GM19395 (cell line): ENCODE results near the gene ATG16L2.

Experiments used
- ATAC-seq: cut with Tn5 transposase; IDR thresholded peaks from one replicate; pipeline ENCODE4 v1.9.1; 2021; ENCODE audit warnings: mild to moderate bottlenecking, moderate library complexity; ENCODE audit not compliant: unreplicated experiment

The ATG16L2 gene, protein sequence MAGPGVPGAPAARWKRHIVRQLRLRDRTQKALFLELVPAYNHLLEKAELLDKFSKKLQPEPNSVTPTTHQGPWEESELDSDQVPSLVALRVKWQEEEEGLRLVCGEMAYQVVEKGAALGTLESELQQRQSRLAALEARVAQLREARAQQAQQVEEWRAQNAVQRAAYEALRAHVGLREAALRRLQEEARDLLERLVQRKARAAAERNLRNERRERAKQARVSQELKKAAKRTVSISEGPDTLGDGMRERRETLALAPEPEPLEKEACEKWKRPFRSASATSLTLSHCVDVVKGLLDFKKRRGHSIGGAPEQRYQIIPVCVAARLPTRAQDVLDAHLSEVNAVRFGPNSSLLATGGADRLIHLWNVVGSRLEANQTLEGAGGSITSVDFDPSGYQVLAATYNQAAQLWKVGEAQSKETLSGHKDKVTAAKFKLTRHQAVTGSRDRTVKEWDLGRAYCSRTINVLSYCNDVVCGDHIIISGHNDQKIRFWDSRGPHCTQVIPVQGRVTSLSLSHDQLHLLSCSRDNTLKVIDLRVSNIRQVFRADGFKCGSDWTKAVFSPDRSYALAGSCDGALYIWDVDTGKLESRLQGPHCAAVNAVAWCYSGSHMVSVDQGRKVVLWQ

DNA sequence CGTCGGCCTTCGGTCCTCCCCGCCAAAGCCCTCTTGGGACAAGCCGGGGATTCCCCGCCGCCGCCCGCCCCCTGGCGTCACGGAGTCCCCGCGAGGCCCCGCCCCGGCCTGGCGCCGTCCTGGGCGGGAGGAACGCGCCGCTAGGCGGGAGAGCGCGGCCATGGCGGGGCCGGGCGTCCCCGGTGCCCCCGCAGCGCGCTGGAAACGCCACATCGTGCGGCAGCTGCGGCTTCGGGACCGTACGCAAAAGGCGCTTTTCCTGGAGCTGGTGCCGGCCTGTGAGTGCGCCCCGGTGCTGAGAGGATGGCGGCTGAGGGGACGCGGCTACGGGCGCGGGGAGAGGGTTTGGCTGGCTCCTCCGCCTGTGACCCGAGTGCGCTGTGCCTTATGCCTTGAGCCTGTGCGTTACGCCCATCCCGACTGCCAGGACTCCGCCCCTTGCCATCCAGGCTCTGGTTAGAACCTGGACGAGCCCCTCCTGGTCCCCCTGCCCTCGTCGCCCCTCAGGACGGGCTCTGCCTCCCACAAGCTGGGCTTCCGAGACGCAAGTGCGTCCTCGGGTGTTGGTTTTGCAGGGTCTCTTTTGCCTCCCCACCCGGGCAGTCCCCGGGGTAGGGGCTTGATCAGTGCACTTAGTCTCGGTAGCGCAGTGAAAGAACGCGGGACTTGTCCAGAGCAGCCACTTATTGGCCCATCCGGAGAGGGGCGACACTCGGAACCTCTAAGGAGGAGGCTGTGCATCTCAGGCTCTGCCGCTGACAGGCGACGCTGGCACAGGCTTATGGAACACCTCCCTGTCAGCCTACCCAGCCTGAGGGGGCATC is at the start of gene ATG16L2:
Gene ATG16L2 (plus strand): TSS at position 126 of the 824 bp plus-strand sequence. CDS start 35 bp downstream, at position 161.
- ATAC-seq: peak; percentile 62

DNA sequence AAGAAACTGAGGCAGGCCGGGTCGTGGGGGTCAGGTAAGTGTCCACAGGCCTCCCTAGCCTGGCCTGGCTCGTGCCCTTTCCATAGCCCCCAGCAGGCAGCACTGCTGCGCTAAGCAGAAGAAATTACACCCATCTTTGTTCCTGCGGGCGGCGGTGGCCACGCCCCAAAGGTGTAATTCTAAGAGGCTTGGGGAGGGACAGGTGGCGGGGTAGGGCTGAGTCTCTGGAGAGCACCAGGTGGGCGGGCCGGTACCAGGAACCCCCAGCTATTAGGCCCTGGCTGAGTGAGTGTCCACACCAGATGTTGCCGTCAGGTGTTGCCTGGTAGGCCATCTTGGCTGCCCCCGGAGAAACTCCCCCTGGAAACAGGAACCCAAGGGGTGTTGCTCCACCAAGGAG is 49.7 kb upstream of the ATG16L2 start:
- ATAC-seq: no peak

DNA sequence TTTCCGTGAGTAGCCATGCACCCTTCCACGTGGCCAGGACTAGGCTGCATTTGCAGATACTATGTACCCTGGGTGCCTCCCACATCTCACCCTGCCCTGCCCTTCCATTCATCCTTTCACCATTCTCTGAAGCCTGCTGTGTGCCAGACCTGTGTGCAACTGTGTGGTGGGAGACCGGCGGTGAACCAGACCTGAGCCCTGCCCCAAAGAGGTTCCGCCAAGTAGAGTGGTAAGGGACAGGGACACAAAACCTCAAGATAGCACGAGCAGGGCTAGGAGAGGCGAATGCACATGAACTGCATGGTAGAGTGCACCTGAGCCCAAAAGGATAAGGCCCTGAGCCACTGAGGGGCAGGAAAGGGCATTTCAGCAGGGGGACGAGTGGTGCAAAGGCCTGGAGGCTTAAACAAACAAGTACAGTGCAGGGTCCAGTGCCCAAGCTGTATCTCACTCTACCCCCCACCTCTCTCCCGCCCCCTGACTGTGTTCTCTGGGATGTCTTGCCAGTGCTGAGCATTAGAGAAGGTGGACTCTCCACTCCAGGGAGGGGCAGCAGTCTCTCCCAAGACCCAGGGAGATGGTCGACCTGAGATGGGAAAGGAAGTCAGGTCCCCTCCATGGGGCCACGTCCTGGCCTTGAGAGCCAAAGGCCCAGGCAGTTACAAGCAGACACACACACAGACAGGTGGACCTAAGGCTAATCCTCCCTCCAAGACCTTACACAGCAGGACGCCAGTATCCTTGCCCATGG is 47.9 kb upstream of the ATG16L2 start:
- no peak for ATAC-seq

DNA sequence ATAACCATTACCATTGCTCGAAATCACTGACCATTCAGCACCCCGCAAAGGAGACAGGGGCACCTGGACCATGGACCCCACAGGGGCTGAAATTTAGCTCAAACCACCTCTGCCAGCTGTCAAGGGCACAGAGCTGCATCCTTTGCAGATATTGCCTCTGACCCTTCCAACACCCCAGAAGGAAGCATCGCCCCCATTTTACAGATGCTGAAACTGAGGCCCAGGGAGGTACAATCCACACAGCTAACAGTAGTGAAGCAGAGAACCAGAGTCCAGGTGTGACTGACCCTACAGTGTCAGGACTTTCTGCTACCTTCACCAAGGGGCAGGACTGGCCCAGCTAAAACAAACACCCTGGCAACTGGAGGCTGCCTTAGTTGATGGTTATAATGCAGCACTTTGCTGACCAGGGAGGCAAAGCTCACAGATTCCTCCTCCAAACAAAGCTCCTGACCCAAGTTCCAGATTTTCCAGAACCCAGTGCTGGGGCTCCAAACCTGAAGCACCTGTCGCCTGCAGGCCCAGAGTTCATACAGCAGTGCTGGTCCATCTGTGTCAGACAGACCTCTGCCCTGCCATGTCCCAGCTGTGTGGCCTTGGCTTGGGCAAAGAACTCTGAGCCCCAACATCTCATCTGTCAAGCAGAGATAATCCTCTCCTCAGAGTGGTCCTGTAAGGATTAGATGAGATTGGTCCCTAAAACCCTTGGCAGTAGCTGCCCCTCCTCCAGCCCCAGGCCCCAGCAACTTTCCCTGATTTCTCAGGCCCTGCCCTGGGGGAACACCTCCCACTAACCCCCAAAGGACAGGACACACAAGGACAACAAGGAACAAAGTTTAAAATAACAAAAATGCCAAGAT is 46.8 kb upstream of the ATG16L2 start:
- no peak for ATAC-seq

DNA sequence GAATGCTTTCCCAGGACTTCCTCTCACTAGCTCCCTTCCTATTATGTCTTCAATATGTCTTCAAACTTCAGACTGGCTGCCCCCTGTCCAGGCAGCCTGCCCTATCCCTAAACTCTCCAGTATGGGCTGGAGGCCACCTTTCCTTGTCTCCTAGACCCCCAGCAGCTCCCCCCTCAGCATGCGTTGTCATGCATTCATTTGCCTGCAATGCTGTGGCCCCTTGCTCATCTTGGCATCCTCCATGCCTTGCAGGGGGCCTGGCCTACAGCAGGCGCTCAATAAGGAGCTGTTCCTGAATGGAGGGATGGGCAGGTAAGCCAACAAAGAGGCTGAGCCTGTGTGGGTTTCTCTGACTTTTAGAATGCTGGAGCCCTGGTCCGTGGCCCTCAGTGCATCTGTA is 45.6 kb upstream of the ATG16L2 start:
- no peak for ATAC-seq

DNA sequence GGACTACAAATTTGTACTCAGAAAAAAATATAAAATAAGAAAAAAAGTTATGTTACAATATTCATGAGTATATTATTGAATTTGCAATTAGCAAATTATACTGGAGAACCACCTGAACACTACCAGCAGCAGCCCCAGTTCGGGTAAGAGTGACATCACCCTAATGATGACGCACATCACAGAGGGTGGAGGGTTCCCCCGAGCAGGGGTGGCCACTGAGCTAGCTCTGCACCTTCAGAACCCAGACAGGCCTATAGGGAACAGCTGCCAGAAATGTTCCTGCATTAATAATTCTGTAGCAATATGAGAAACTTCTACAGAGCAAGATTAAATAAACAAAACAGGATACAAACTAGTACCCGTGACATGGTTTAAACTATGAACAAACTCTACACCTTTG is 44.5 kb upstream of the ATG16L2 start:
- ATAC-seq: no peak

DNA sequence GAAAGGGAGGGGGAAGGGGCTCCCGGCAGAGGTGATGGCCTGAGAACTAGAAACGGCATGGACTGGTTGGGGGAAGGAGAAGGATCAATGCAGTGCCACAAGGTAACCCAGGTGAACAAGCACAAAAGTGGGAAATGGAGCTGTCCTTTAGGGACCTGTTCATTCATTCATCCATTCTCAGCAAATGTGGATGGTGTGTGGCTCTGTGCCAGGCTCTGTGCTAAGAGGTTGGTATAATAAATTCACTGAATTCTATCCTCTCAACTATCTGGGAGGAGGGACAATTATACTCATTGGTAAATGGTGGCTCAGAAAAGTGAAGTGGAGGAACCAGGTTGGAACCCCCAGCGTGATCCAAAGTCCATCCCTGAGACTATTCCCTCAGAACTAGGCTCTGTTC is 43.4 kb upstream of the ATG16L2 start:
- no peak for ATAC-seq

DNA sequence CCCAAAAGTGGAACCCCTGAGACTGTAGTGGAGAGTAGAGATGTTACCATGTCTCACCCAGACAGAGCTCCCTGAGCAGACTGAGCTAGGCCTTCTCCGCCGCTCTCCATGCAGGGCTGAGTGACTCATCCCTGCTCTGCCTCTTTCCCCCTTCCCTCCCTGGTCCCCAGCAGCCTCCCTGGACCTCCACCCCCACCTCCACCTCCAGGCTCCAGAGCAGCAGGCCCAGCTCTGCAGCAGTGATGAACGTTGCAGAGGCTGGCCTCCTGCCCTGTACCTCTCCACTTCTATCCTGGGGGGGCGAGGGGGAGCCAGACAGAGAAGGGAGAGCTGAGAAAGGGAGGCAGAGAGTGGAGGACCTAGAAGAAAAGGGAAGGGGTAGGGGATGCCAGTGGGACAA is 42.7 kb upstream of the ATG16L2 start:
- ATAC-seq: no peak

DNA sequence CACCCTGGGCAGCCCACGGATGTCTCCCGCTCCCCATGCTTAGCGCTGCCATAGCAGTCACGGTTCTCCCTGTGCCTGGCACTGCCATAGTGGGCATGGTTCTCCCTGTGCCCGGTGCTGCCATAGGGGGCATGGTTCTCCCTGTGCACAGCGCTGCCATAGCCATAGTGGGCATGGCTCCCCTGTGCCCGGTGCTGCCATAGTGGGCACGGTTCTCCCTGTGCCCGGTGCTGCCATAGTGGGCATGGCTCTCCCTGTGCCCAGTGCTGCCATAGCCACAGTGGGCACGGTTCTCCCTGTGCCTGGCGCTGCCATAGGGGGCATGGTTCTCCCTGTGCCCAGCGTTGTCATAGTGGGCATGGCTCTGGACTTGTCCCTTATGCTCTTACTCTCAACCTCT is 42.2 kb upstream of the ATG16L2 start:
- ATAC-seq: no peak

DNA sequence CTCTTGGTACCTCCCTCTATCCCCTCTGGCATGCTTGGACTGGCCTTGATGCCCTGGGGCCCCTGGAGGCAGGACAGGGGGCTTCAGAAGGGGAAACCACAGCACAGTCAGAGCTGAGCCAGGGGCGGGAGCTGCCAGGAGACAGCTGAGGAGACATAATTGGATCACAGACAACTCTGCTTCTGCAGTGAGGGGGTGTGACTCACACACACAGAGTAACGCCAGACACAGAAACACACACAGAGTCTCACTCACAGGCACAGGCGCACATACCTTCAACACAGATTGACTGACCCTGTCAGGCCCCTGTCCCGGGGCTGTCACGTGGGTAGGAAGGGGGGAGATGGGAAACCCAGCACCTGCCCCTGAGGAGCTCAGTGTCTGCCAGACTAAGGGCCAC is 40.9 kb upstream of the ATG16L2 start:
- no peak for ATAC-seq

DNA sequence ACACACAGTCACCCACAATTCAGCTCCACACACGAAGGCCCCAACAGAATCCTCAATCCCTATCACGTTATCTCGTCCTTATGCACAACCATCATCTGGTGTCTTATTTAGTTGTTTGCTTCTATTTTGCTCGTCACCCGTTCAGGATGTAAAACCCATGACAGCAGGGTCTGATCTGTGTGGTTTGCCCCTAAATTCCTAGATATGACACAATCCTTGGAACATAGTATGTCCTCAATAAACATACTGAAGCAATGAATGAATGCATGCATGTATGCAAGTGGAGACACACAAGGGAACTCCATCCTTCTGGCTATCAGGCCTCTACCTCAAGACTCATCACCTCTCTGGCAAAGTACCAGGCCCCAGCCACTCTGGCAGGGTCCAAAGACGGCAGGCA is 40.5 kb upstream of the ATG16L2 start:
- ATAC-seq: no peak

DNA sequence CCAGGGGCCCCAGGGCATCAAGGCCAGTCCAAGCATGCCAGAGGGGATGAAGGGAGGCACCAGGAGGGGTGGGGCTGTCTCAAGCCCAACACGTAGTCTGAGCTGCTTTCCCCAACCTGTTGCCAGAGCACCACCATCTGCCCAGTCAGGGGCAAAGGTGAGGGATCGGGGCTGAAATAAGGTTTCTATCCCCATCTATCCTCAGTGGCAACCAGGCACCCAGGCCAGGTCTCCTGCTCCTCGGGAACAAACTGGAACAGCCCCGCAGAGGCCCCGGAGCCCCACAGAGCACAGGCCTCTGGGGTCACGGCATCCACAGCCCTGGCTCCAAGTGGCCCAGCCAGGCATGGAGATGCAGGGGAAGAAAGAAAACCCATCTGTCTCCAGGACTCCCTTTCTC is 39.7 kb upstream of the ATG16L2 start:
- ATAC-seq: no peak

DNA sequence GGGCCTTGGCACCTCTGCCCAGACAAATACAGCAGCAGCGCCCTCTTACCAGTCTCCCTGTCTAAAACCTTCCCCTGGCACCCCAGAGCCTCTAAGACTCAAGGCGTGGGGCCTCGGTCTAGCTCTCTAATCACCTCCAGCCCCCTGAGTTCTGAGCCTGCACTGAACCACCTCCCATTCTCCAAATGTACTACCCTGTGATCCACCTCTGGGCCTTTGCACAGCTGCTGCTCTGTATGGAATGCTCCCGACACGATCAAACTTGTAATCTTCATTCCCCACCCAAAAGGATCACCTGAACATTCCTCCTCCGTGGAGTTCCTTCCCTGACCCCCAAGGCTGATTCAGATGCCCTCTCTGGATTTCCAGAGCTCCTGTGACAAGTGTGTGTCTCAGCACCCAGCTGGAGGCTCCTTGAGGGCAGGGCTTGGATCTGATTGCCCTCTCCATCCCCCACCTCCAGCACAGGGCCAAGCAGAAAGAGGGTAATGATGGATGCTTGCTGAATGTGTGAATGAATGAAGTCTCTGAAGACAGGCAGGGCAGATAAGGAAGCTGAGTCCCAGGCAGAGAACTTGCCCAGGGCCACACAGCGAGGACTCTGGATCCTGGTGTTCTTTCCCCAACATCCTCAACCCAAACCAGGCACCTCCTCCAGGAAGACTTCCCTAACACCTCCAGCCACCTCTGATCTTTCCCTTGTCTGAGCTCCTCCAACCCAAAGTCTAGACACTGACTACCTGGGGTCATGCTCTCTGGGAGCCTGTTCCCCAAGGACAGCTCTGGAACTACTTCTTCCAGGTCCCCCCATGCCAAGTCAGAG is 38.7 kb upstream of the ATG16L2 start:
- no peak for ATAC-seq

DNA sequence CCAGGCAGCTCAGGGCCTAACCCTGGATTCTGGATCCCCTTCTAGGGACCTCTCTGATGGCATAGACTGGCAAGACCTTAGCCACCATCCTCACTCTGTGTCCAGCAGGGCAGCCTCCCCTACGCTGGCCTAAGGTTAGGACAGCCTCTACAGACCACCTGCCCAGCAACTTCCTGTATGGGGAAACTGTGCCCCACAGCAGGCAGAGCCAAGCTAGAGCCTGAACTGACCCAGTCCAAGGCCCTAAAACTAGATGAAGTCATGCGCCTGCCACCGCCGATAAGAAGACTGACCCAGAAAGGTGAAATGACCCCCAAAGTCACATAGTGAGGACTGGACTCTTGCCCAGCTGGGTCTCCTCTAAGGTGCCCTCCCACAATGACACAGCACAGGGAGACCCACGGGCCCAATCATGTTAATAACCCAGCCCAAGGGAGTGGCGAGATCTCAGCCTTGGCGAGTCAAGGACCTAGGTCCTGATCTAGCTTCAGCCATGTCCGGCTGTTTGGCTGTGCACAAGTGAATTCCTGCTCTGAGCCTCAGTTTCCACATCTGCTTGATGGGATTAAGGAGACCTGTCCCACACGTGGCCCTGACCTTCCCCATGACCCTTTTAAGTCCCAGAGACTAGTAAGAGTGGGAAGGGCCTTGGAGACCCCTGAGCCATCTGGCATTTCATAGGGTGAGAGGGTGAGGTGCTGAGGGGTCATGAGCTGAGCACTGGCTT is 37.9 kb upstream of the ATG16L2 start:
- no peak for ATAC-seq

DNA sequence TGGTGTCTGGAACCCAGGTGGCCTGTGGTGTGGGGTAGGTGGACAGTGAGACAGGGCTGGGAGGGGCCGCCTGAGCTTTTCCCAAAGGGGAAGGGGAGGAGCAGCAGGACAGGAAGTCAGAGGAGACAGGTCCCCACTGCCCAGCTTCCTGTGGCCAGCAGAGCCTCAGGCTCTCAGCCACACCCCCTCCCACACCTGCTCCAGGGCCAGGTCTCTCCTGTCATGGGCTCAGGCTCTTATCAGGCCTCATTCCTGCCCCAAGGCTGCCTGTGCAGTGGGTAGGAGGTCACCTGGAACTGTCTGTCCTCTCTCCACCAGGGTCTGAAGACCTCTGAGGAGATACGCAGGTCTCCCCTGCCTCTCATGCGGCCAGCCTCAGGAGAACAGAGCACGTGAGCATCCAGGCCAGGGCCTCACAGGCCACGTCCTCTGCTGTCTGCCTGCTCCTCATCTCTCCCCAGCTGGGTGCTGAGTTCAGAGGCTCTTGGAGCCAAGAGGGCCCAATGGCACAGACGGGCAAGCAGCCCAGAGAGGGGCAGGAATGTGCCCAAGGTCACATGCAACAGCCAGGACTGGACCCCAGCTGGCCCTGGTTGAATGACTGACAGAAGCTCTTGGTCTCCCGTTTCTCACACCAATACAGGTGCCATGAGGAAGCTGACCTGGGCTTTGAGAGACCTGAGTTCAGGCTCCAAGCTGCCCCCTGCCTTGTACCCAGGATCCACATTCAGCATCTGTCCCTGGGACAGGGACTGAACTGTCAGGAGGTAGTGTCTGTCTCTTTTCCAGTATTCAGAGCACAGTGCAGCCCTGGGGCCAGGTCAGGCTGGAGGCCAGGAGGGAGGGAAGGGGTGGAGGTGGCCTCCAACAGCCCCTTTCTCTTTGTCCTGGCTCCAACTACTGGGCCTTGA is 37.1 kb upstream of the ATG16L2 start:
- ATAC-seq: no peak

DNA sequence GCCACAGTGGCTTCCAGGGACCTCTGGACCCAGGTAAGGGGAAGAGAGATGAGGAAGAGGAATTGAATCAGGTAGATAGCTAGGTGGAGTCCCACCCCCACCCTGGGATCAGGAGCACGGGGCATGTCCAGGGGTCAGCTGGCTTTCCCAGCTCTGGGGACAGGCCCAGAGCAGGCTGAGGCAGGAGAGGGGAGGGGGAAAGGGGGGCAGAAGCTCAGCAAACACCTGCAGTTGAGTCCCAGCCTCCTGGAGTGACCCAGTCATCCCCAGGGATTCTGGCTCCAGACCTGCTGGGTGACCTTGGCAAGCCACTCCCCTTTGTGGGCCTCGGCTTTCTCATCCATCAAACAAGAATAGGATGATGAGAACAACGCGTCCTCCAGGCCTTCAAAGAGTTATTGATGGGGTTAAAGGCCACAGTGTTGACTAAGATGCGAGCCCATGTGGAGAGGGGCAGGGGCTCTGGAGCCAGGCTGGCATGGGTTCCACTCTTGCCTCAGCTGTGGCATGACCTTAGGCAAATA is 36.4 kb upstream of the ATG16L2 start:
- no peak for ATAC-seq
